ENCODE data around the gene PRKG1.

DNA sequence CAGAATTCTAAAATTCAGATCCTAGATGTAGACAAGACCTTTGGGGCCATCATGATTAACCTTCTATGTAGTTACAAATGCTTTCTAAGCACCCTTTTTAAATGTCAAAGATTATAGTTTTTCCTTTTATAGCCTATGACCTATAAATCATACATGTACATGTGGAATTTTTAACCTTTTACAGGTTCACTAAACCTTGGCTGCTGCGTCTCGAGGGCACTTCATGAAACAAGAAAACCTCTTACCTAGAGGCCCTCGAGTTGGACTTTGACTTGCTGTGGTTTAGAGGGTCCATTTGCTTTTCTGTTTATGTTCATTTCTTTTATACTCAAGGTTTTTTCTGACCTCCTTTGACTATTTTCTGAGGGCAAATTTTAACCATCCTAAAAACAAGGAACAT lies 323.0 kb downstream of the PRKG1 start:
- TF ChIP-seq YY1 (IDR thresholded peaks at IDR 0.05; ENCODE audit: low read depth) = no peak
- TF ChIP-seq TCF12 (IDR thresholded peaks at IDR 0.05; ENCODE audit: low read depth) = no peak
- no peak for TF ChIP-seq REST (IDR thresholded peaks at IDR 0.05; ENCODE audit: low read depth)
- TF ChIP-seq, protein P1, sequence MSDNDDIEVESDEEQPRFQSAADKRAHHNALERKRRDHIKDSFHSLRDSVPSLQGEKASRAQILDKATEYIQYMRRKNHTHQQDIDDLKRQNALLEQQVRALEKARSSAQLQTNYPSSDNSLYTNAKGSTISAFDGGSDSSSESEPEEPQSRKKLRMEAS (IDR thresholded peaks at IDR 0.05) = no peak
- no peak for TF ChIP-seq TAF1 (IDR thresholded peaks at IDR 0.05; ENCODE audit: low read depth)
- TF ChIP-seq NFIC (IDR thresholded peaks at IDR 0.05) = no peak
- TF ChIP-seq TEAD4 (IDR thresholded peaks at IDR 0.05) = no peak
- no peak for TF ChIP-seq RAD21 (IDR thresholded peaks at IDR 0.05; ENCODE audit: low read depth)
- no peak for TF ChIP-seq FOXM1 (IDR thresholded peaks at IDR 0.05; ENCODE audit: borderline replicate concordance, low read depth)
- no peak for TF ChIP-seq ZBTB7A (IDR thresholded peaks at IDR 0.05; ENCODE audit: low read depth)

All from Ishikawa (cell line).